ENCODE measurements around the gene C2CD3. TPM values are rescaled to one million over a fixed set of nuclear protein-coding genes. Genes with fewer than 3 reads are reported as not detected.

The C2CD3 gene
- total and polyA plus RNA-seq, 9 of the 15 experiments (the other 6 are each of a cell fraction or from before 2014, with no cell fraction given) = 4.4 to 20.2 (median 15.4) TPM

DNA sequence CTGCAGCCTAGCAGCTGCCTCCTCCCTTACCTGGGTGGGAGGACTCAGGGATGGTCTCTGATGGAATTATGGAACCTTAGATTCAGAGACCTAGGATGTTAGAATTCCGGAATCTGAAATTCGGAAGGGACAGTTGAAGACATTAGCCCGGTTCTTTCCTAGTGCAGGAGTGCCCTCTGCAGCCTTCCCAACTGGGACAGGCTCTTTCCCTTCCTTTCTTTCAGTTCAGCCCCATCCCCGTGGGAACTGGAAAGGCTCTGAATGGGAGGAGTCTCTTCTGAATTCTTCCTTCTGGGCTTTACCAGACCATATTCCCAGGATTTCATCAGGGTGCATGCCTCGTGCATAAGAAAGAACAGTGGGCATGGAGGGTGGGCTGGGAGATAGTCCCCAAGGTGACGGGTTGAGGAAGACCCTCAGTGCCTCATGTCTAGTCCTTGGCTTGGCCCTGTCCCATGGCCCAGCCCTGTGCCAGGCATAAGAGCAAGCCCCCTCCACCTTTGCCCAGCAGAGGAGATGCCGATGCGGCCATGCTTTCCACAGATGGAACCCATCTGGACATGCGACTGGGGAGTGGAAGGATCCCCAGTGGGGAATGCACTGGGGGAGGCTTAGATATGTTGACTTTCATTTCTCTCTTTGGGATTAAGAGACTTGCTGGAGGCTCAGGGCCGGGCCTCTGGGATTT is 205.6 kb downstream of the C2CD3 start:
- no peak overlapping the region for H3K9ac ChIP-seq (ENCODE audit: insufficient read depth in 1 of 2, low read depth in 2 of 2, low read length in 2 of 2)
- no peaks in the 10 kb centered on the region for H3K36me3 ChIP-seq (ENCODE audit: control insufficient read depth, insufficient read depth, low read length)
- no peak overlapping the region for H3K27ac ChIP-seq (ENCODE audit: extremely low read depth, low read depth, low read length)
- H3K9me3 ChIP-seq (replicated peaks; ENCODE audit: control insufficient read depth, insufficient read depth, low read depth, low read length) = no peaks in the 10 kb centered on the region
- TF ChIP-seq, protein P1, sequence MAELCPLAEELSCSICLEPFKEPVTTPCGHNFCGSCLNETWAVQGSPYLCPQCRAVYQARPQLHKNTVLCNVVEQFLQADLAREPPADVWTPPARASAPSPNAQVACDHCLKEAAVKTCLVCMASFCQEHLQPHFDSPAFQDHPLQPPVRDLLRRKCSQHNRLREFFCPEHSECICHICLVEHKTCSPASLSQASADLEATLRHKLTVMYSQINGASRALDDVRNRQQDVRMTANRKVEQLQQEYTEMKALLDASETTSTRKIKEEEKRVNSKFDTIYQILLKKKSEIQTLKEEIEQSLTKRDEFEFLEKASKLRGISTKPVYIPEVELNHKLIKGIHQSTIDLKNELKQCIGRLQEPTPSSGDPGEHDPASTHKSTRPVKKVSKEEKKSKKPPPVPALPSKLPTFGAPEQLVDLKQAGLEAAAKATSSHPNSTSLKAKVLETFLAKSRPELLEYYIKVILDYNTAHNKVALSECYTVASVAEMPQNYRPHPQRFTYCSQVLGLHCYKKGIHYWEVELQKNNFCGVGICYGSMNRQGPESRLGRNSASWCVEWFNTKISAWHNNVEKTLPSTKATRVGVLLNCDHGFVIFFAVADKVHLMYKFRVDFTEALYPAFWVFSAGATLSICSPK (IDR thresholded peaks at IDR 0.05; ENCODE audit: borderline replicate concordance) = no peak
- TF ChIP-seq IRF2 (CRISPR knock-in tag; IDR thresholded peaks at IDR 0.05) = 0 out of 2 replicates have a peak, but pooled peaks have one; percentile 14
- WGBS (ENCODE audit: insufficient coverage, low coverage, missing lambda C conversion rate) = 29% methylated on average over 10 of the region's 10 CpGs
- peaks cover 7 to 13% of the 10 kb centered on the region in 2 experiments; a peak in 3 of 5 replicates for H3K4me1 ChIP-seq (replicated peaks in 1 of 2; ENCODE audit: control insufficient read depth in 2 of 2, insufficient read depth in 2 of 2, low read length in 2 of 2)
- no peaks in the 10 kb centered on the region for H4K20me1 ChIP-seq (replicated peaks; ENCODE audit: control insufficient read depth, insufficient read depth, low read length)
- H3K79me2 ChIP-seq (ENCODE audit: control insufficient read depth, insufficient read depth, low read length) = no peaks in the 10 kb centered on the region
- no peak overlapping the region for H2AFZ ChIP-seq (ENCODE audit: low read depth, low read length)
- no peaks in the 10 kb centered on the region; a peak in 1 of 5 replicates for H3K27me3 ChIP-seq (ENCODE audit: control insufficient read depth in 2 of 2, insufficient read depth in 2 of 2, low read length in 2 of 2)
- FAIRE-seq = no peak
- H3K9me1 ChIP-seq (ENCODE audit: control insufficient read depth, insufficient read depth, low read length) = no peaks in the 10 kb centered on the region
- no peak overlapping the region for H3K4me3 ChIP-seq
- no peak overlapping the region for H3K4me2 ChIP-seq (ENCODE audit: insufficient read depth, low read length)
- in situ Hi-C loops (cut with MboI) = loop anchor here (10.0 kb wide), 1 partner anchor 490 kb away; no protein-coding TSS in a partner anchor
- BruUV-seq (replicated peaks) = no TSS peak
- ATAC-seq = no peak
- ChIA-PET CTCF (ENCODE audit: low intra/inter-chr PET ratio) (interaction anchor here (1.2 to 2.8 kb wide), 2 partner anchors 125 to 484 kb away, joined by 5 to 14 read pairs; no protein-coding TSS in a partner anchor), POLR2A (interaction anchor here (1.0 to 1.8 kb wide), 2 partner anchors 11 to 13 kb away, joined by 3 to 5 read pairs; no protein-coding TSS in a partner anchor)
- intact Hi-C loops (cut with micrococcal nuclease) = loop anchor here (2.0 kb wide), 2 partner anchors 290 to 484 kb away; no protein-coding TSS in a partner anchor
- DNase-seq (ENCODE audit: extremely low read depth in 1 of 4, low spot score in 3 of 4) = no peak
